ENCODE results near the gene CD36. TPM values are rescaled to one million over a fixed set of nuclear protein-coding genes. Genes with fewer than 3 reads are reported as not detected.

Gene CD36
- total RNA-seq, 4 donors from 2014 or later: 5.4 to 186 (median 12.1) TPM

- intact Hi-C loops (cut with DNase I; ENCODE audit: low total_unique reads): no loop called here
Measured at GRCh38 chr7:80619741-80620140, 18.7 kb upstream of the CD36 start.

DNA sequence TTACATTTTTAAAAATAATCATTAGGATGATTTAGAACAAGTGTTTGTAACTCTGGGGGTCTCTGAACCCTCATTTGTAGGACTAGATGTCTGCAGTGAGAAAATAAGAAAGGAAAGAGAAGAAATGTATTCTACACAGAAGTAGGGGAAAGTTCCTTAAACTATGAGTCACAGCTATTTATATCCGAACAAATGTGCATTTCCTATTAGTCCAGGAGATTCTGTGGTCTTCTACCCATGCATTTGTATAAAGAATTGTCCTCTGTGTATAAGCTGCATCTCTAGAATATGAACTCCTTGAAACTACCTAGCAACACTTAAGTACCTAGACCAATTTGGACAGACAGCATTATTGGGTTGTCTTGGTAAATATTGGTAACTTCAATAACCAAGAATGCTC is 15.9 kb upstream of the CD36 start:
- no peaks in the 10 kb centered on the region for H3K27me3 ChIP-seq
- H3K27ac ChIP-seq: no peak overlapping the region
- H3K4me3 ChIP-seq: no peak overlapping the region
- H3K36me3 ChIP-seq: no peaks in the 10 kb centered on the region
- no peaks in the 10 kb centered on the region for H3K9me3 ChIP-seq
- intact Hi-C loops (cut with DNase I; ENCODE audit: low total_unique reads): no loop called here
- no peak for DNase-seq
- H3K4me1 ChIP-seq: no peaks in the 10 kb centered on the region
- no peak for TF ChIP-seq POLR2A (IDR thresholded peaks at IDR 0.05)
- no peak for TF ChIP-seq CTCF (IDR thresholded peaks at IDR 0.05)

More at GRCh38 chr7:80619741-80620140, 18.7 kb upstream of the CD36 start:
- Histone ChIP-seq H3K36me3 (no peaks in the 10 kb centered on the region), H3K27ac (no peak overlapping the region), H3K9me3 (no peaks in the 10 kb centered on the region), H3K27me3 (no peaks in the 10 kb centered on the region), H3K4me1 (no peaks in the 10 kb centered on the region), H3K4me3 (no peak overlapping the region)
- TF ChIP-seq POLR2A (IDR thresholded peaks at IDR 0.05) (no peak), CTCF (IDR thresholded peaks at IDR 0.05) (no peak)
- no peak for DNase-seq

DNA sequence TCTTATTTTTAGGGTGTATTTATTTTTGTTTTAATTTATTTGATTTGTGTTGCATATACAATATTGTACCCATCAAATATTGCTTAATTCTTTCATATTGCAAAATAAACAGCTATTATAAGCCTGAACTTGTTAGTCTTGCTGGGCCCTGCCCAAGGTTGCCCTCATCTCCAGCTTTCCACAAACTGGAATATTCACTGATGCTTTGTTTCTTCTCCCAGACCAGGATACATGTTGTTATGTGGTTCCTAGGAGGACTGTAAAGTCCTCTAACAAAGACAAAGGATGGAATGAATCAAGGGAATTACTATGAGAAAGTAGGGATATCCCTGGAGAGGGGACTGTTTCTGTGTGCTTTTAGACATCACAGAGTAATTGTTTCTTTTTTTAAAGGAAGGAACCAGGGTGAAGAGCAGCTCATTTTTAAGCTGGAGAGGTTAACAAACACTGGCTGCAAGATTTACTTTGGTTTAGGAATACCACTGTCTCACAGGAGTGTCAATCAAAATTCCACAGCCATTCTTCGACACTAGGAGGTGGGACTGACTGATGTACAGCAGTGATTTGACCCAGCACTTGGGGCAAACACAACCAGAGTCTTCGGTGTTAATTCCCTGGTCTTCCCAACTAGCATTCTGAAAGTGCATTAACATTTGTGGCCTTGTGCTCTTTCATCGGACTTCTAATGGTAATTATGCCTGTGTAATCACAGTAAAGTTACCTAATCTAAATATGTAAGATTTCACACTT is 14.8 kb upstream of the CD36 start:
- no peak for DNase-seq
- Histone ChIP-seq H3K36me3 (no peaks in the 10 kb centered on the region), H3K27ac (no peak overlapping the region), H3K4me1 (no peaks in the 10 kb centered on the region), H3K27me3 (no peaks in the 10 kb centered on the region), H3K4me3 (no peak overlapping the region), H3K9me3 (no peaks in the 10 kb centered on the region)
- intact Hi-C loops (cut with DNase I; ENCODE audit: low total_unique reads): no loop called here
- TF ChIP-seq CTCF (IDR thresholded peaks at IDR 0.05): no peak
- no peak for TF ChIP-seq POLR2A (IDR thresholded peaks at IDR 0.05)

- Histone ChIP-seq H3K4me1 (no peaks in the 10 kb centered on the region), H3K36me3 (no peaks in the 10 kb centered on the region), H3K27ac (no peak overlapping the region), H3K4me3 (no peak overlapping the region), H3K9me3 (no peaks in the 10 kb centered on the region), H3K27me3 (no peaks in the 10 kb centered on the region)
- no peak for DNase-seq
- intact Hi-C loops (cut with DNase I; ENCODE audit: low total_unique reads): no loop called here
- TF ChIP-seq CTCF (IDR thresholded peaks at IDR 0.05) (no peak), POLR2A (IDR thresholded peaks at IDR 0.05) (no peak)
Measured at GRCh38 chr7:80624763-80625162, 13.7 kb upstream of the CD36 start.

- no peak for TF ChIP-seq CTCF (IDR thresholded peaks at IDR 0.05)
- TF ChIP-seq POLR2A (IDR thresholded peaks at IDR 0.05): no peak
- intact Hi-C loops (cut with DNase I; ENCODE audit: low total_unique reads): no loop called here
- H3K4me3 ChIP-seq: no peak overlapping the region
Measured at GRCh38 chr7:80629023-80629422, 9.4 kb upstream of the CD36 start.

More at GRCh38 chr7:80629023-80629422, 9.4 kb upstream of the CD36 start:
- Histone ChIP-seq H3K9me3 (no peaks in the 10 kb centered on the region), H3K36me3 (no peaks in the 10 kb centered on the region), H3K27ac (no peak overlapping the region), H3K4me1 (no peaks in the 10 kb centered on the region), H3K27me3 (no peaks in the 10 kb centered on the region)
- no peak for DNase-seq

All from uterus (tissue), 4 donors.